IPS-NIHi7 (cell line): ENCODE data around the gene NFIC.
"Not testable (repeated sequence)": the region's sequence is repeated elsewhere in the genome, so short reads cannot be mapped to it uniquely, and the experiment has no call there.

ENCODE experiments used
- DNase-seq: peaks from one replicate; pipeline ENCODE4 v3.0.0; 2012; ENCODE audit warnings: mixed read lengths; ENCODE audit errors: extremely low spot score

NFIC gene

DNA sequence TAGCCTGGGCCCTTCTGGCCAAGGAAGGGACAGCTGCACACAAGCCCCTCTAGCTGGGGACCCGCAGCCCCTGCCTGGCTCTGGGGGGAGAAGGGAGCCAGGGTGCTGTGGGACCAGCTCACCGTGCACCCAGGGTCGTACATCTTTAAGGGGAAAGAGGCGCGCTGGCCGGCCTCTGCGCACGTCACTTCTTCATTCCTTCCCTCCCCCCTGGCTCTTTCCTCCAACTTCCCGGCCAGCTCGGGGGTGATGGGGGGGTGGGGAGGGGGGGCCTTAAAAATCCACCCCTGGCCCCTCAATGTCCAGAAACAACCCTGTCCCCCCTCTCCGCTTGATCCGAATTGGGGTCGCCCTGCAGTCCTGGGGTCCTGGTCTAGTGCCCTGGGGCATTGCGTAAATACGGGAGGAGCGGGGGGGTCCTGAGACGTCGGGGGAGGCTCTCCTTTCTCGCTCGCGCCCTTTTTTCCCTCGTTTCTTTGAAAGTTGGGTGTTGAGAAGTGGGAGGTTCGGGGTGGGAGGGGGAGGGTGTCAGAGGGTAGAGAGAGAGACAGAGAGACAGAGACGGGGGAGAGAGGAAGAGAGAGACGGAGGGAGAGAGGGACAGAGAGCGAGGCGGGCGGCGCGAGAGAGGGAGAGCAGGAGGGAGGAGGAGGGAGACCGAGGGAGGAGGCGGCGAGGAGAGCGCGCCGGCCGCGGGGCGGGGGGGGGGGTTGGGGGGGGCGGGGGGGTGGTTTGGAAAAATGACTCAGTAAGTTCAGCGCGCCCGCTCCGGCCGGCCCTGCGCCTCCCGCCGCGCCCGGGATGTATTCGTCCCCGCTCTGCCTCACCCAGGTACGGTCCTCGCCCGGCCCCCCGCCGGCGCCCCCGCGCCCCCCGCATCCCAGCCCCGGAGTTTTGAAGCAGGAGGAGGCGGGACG is at the start of gene NFIC:
Gene NFIC, plus strand, starts transcription at position 748 of the 917 bp plus-strand sequence. Its CDS starts 54 bp downstream, at position 802.
- no peak for DNase-seq

DNA sequence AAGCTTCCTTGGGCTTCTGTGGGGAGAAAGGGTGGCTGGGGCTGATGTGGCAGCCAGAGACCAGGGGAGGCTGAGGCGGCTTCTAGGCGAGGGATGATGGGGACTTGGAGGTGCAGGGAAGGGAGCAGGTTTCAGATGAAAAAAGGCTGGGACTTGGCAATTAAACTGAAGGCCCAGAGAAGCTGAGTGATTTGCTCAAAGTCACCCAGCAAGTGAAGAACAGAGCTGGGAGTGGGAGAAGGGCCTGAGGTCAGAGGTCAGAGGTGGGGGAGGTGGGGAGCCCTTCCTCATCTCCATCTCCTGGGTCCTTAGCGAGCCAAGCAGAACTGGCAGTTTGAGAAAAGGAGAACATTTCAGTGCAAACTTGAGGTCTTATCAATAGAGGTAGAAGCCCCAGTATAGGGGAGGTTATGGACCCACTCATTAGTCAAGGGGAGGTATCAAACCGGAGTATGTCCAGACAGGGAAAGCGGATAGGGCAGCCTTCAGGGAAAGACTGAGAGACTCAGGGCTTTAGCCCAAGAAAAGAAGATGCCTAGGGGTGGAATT is 49.6 kb upstream of the NFIC start:
- DNase-seq, result no peak

DNA sequence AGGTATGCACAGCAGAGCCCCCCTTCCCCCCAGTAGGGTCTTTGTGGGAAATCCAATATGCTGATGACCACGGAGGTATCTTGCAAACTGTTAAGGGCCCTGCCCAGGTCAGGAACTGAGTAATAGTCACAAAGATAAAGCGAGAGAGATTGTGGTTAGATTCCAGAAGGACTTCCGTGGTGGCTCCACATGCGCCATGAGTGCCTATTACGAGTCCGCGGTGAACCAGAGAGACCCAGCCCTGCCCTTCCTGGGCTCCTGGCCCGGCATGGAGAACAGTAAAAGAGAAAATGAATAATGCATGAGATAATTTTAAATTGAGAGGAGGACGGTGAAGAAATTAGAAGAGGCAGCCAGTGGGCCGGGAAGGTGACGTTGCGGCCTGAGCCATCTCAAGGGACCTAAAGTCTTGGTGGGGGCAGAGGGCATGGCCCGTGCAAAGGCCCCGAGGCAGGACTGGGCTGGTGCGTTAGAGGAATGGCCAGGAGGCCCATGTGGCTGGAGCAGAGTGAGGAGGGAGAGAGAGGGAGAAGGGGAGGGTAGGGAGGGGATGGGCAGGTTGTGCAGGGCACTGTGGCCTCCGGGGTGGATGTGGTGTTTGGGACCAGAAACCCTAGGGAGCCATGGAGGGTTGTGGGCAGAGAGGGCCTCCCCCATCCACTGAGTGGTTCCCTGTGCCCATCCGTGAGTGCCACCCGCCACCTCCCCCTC is 46.6 kb upstream of the NFIC start:
- DNase-seq, result no peak

DNA sequence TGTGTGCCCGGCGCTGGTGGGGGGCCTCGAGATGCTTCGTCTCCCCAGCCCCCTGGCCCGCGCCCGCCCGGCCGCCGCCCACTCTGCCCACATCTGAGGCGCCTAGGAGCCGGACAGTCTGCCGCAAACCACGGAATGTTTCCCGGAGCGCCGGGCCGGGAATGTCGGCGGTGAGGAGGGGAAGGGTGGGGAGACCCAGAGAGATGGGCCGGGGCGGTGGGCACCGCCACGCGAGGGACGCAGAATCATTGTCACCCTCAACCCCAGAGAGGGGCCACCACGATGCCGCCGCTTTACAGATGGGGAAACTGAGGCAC is 46.1 kb upstream of the NFIC start:
- DNase-seq, result no peak

DNA sequence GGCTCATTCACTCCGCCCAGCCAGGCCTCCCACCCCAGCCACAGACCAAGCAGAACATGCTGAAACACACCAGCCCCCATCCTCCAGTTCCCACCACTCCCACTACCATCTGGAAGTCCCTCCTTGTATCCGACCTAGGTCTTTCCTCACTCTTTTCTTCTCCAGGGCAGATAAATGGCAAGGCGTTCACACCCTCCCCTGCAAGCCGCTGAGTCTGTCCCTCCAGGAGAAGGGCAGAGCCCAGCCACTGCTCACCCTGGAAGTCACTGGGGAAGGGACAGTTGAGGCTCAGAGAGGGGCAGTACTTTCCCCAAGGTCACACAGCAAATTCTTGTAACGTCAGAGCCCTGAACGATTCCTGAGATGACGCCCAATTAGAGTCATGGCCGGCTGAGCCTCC is 45.5 kb upstream of the NFIC start:
- no peak for DNase-seq

DNA sequence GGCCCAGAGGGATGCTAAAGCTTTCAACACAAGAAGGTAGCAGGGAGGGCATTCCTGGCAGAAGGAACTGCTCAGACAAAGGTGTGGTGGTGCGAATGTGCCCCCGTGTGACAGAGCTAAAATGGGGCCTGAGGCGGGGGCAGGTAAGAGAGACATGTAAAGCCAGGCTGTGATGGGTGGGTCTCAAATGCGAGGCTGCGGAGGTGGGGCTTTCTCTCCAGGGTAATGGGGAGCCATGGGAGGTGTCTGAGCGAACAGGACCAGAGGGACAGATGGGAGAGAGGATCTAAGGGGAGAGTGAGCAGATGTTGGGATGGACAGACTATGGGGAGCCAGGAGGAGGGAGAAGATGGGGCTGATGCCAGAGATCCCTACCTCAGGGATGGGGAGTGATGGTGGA is 44.7 kb upstream of the NFIC start:
- no peak for DNase-seq

DNA sequence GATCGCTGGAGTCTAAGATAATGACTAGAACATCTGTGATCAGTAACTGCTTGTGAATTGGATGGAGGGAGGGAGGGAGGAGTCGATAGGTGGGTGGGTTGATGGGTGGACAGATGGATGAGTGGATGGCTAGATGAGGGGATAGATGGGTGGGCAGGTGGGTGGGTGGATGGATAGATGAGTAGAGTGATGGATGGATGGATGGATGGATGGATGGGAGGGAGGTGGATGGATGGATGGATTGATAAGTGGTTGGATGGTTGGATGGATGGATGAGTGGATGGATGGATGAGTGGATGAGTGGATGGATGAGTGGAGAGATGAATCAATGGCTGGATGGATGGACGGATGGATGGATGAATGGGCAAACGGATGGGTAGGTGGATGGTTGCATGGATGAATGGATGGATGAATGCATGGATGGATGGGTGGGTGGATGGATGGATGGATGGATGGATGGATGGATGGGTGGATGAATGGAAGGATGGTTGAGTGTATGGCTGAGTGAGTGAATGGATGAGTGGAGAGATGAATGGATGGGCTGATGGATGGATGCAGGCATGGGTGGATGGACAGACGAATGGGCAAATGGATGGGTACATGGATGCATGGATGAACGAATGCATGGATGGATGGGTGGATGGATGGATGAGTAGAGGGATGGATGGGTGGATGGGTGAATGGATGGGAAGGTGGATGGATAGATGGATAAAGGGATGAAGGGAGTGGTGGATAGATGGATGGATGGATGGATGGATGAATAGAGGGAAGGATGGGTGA is 44.0 kb upstream of the NFIC start:
- DNase-seq, result no peak

DNA sequence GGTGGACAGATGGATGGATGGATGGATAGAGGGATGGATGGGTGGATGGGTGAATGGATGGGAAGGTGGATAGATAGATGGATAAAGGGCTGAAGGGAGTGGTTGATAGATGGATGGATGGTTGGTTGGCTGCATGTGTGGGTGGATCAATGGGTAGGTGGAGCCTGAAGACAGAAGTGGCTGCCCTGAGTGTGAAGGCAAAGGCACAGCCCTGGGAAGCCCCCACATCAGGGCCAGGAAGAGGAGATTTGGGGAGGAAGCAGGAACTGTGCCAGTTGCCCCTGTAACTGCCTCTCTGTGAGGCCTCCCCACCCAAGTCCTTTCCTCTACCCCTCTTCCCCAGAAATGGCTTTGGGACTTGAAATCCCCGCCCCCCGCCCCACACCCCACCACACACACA is 43.4 kb upstream of the NFIC start:
- DNase-seq, result no peak

DNA sequence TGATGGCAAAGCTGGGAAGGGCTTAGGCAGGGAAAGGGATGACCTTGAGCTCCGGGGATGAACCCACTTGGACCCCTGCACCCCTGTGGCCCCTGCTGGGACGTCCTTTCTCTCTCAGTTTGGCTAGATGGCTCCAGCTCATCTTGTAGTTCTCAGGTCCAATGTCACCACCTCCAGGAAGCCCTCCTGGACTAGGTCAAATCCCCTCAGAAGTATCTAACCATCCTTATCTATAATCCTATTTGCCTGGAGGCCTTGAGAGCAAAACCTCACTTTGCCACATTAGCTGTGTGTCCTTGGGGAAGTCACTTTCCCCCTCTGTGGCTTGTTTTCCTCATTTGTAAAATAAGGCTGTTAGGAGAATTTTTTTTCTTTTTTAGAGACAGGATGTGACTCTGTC is 42.7 kb upstream of the NFIC start:
- DNase-seq, result no peak

DNA sequence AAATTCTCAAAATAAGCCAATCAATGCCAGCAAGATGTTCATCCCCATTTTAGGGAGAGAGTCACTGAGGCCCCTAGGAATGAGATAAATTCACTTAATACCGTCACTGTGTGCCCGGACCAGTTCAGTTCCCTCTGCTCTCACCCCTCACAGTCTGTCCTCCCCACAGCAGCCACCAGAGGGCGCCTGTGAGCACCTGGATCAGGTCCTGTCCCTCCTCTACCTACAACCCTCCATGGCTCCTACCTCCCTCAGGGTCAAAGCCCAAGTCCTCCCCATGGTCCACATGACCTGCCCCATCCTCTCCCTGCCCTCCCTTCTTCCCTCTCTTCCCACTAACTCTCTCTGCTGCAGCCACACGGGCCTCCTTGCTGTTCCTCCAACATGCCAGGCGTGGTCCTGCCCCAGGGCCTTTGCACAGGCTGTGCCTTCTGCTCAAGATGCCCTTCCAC is 42.0 kb upstream of the NFIC start:
- DNase-seq, result peak; percentile 71

DNA sequence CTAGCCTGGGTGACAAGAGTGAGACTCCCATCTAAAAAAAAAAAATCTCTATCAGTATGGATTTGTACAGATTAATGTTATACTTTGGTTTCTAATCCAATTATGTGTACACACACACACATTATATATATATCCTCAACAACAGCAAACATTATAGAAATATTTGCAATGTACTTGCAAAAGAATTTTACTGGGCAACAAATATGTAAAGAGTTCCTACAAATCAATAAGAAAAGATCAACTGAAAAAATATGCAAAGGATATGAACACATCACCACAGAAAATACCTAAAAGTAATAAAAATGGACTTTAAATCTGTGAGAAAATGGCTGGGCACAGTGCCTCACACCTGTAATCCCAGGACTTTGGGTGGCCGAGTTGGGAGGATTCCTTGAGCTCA is 40.9 kb upstream of the NFIC start:
- no peak for DNase-seq

DNA sequence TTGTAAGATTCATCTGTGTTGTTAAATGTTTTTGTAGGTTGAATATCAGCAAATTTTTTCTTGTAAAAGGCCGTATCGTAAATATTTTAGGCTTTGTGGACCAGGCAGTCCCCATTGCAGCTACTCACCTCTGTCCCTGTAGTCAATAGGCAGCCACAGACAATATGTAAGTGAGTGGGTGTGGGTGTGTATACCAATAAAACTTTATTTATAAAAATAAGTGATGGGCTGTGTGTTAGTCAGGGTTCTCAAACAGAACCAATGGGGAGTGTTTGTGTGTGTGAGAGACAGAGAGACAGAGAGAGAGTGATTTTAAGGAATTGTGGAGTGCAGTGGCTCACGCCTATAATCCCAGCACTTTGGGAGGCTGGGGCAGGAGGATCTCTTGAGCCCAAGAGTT is 37.6 kb upstream of the NFIC start:
- no peak for DNase-seq

DNA sequence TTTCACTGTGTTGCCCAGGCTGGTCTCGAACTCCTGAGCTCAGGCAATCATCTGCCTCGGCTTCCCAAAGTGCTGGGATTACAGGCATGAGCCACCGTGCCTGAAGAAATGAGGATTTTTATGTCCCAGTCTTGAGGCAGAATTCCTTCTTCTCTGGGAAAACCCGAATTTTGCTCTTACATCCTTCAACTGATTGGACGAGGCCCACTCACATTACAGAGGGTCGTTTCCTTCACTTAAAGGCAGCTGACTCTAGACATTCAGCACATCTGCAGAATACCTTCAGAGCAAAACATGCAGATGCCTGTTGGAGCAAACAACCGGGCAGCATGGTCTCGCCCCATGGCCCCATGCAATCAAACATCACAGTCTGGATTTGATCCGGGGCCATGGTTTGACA is 36.3 kb upstream of the NFIC start:
- DNase-seq, result no peak

DNA sequence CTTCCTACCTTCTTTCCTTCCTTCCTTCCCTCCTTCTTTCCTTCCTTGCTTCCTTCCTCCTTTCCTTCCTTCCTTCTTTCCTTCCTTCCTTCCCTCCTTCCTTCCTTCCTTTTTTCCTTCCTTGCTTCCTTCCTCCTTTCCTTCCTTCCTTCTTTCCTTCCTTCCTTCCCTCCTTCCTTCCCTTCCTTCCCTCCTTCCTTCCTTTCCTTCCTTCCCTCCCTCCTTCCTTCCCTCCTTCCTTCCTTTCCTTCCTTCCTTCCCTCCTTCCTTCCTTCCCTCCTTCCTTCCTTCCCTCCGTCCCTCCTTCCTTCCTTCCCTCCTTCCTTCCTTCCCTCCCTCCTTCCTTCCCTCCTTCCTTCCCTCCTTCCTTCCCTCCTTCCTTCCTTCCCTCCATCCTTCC is 34.2 kb upstream of the NFIC start:
- DNase-seq, result not testable (repeated sequence)

DNA sequence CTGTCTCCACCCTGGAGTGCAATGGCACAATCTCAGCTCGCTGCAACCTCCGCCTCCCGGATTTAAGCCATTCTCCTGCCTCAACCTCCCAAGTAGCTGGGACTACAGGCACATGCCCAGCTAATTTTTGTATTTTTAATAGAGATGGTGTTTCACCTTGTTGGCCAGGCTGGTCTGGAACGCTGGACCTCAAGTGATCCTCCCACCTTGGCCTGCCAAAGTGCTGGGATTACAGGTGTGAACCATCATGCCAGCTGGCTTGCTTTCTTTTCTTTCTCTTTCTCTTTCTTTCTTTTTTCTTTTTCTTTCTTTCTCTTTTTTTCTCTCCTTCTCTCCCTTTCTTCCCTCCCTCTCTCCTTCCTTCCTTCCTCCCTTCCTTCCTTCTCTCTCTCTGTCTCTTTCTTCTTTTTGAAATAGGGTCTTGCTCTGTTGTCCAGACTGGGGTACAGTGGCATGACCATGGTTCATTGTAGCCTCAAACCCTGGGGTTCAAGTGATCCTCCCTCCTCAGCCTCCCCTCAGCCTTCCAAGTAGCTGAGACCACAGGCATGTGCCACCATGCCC is 33.3 kb upstream of the NFIC start:
- no peak for DNase-seq

DNA sequence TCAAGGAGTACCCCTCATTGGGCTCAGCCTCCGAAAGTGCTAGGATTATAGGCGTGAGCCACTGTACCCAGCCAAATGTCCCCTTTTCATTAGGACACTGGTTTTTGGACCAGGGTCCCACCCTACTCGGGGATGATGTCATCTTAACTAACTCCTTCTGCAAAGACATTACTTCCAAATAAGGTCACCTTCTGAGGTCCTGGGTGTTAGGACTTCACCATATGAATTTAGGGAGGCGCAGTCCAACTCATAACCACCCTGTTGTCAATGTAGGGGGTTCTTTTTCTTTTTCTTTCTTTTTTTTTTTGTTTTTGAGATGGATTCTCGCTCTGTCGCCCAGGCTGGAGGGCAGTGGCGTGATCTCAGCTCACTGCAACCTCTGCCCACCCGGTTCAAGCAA is 32.7 kb upstream of the NFIC start:
- no peak for DNase-seq

DNA sequence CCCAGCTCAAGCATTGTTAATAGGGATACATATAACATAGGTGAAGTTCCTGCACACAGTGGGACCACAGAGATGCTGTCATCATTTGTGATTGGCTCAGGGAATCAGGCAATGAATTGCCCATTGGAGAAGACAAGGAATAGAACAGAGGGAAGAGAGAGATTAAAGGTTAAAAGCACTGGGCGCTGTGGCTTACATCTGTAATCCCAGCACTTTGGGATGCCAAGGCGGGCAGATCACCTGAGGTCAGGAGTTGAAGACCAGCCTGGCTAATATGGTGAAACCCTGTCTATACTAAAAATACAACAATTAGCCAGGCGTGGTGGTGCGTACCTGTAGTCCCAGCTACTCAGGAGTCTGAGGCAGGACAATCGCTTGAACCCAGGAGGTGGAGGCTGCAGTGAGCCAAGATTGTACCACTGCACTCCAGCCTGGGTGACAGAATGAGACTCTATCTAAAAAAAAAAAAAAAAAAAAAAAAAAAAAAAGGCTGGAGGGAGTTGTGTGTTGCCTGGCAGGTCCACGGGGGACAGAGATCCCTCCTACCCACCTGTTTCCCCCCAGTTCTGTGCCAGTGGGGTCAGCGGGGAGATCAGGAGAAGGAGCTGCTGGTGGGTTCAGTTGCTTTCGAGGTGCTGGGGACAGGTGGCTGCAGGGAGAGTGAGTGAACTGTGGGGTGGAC is 31.5 kb upstream of the NFIC start:
- DNase-seq, result not testable (repeated sequence)

DNA sequence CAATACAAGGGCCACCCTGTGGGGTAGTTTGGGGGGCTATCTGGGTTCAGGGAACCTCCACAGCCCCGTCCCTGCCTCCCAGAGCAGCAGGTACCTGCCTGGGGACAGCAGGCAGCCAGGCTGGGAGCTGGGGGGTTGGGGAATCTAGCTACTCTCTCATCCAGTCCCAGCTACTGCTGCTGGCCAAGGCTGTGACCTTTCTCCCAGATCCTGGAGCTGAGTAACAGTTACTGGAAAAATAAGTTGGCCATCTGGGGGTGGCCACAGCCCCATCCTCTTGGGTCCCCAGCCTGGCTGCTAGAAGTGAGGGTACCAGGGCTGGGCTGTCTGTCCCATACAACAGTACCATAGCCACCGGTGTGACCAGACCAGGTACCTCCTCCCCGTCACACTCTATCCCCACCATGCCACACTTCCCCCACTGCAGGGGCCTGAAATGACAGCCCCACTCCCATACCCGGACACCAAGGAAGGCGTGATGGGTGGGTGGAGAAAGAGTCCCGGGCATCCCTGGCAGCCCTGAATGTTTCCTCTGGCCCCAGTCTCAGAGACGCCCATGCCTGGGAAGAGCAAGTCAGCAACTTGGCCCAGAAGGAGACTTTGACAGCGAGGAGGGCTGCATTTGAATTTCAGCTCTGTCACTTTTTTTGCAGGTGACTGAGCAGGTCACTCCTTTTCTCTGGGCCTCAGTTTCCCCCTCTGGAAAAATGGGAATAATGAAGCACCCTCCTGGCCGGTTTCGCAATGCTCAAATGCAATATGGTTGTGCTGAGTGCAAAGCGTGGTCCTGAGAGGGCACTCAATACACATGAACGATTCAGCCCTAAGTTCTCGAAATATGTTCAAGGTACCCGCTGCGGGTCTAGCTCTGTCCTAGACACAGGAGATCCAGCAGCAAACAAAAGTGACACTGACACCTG is 30.7 kb upstream of the NFIC start:
- no peak for DNase-seq

DNA sequence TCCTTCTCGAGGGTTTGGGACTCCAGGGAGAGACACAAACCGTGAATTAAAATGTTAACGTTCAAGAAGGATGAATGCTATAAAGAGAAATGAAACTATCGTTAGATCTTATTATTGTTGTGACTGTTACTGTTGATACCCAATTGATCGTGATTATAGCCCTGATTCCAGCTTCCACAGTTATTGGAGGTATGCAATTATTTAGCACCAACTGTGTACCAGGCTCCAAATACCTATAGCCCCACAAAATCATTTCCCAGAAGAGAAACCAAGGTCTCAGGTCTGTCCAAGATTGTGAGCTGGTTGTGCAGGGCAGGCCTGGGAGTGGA is 30.1 kb upstream of the NFIC start:
- DNase-seq, result no peak
